Neural progenitor cell (in vitro differentiated cells): ENCODE data around the gene OR52N2. TPM values are rescaled to one million over a fixed set of nuclear protein-coding genes. Genes with fewer than 3 reads are reported as not detected.

Source experiments
- DNase-seq: peaks from one replicate; pipeline ENCODE4 v3.0.0-alpha.2; 2016; ENCODE audit warnings: low spot score
- H2AFZ ChIP-seq: fragments of 200-600 bp; sonication (generic); replicated peaks from 2 replicates; pipeline ENCODE4 v1.6.1; 2016; ENCODE audit warnings: antibody characterized with exemption
- H3F3A ChIP-seq: fragments of 200-600 bp; sonication (generic); 2 replicates; pipeline ENCODE4 v1.6.1; 2016; ENCODE audit warnings: antibody characterized with exemption, low read depth
- H3K27ac ChIP-seq: fragments of 200-600 bp; sonication (generic); 2 replicates; pipeline ENCODE4 v1.5.1; 2016; ENCODE audit warnings: mild to moderate bottlenecking
- H3K27me3 ChIP-seq: fragments of 200-600 bp; sonication (generic); 2 replicates; pipeline ENCODE4 v1.6.1; 2016; ENCODE audit warnings: mild to moderate bottlenecking, moderate library complexity
- H3K36me3 ChIP-seq: fragments of 200-600 bp; sonication (generic); 2 replicates; pipeline ENCODE4 v1.5.1; 2016
- H3K4me1 ChIP-seq: fragments of 200-600 bp; sonication (generic); 2 replicates; pipeline ENCODE4 v1.6.1; 2016; ENCODE audit warnings: mixed run types
- H3K4me2 ChIP-seq: fragments of 200-600 bp; sonication (generic); 2 replicates; pipeline ENCODE4 v1.6.1; 2016
- H3K4me3 ChIP-seq: fragments of 200-600 bp; sonication (generic); 2 replicates; pipeline ENCODE4 v1.5.1; 2016
- H3K79me2 ChIP-seq: fragments of 200-600 bp; sonication (generic); 2 replicates; pipeline ENCODE4 v1.6.1; 2016; ENCODE audit warnings: low read depth
- H3K9ac ChIP-seq: fragments of 200-600 bp; sonication (generic); 2 replicates; pipeline ENCODE4 v1.6.1; 2016
- H3K9me3 ChIP-seq: fragments of 200-600 bp; sonication (generic); 2 replicates; pipeline ENCODE4 v1.5.1; 2016; ENCODE audit warnings: low read depth
- H4K20me1 ChIP-seq: fragments of 200-600 bp; sonication (generic); 2 replicates; pipeline ENCODE4 v1.6.1; 2016; ENCODE audit warnings: low read depth
- H3K27ac Mint-ChIP-seq: 3 replicates; pipeline ENCODE4 v1.8.0; 2021; ENCODE audit warnings: mixed read lengths
- H3K27me3 Mint-ChIP-seq: 2 replicates; pipeline ENCODE4 v1.8.0; 2022; ENCODE audit warnings: low read depth, mild to moderate bottlenecking, inconsistent platforms, moderate library complexity, mixed read lengths; ENCODE audit not compliant: insufficient read depth
- H3K36me3 Mint-ChIP-seq: 3 replicates; pipeline ENCODE4 v1.8.0; 2021; ENCODE audit warnings: mixed read lengths
- H3K4me1 Mint-ChIP-seq: 3 replicates; pipeline ENCODE4 v1.8.0; 2021; ENCODE audit warnings: mixed read lengths
- H3K4me3 Mint-ChIP-seq: 3 replicates; pipeline ENCODE4 v1.8.0; 2021; ENCODE audit warnings: mild to moderate bottlenecking, moderate library complexity, mixed read lengths
- H3K9me3 Mint-ChIP-seq: 3 replicates; pipeline ENCODE4 v1.8.0; 2020; ENCODE audit warnings: mixed read lengths
- CTCF ChIP-seq: fragments of 200-600 bp; sonication (generic); IDR thresholded peaks from 2 replicates; pipeline ENCODE4 v1.5.1; 2017; ENCODE audit warnings: antibody characterized with exemption, mild to moderate bottlenecking
- EZH2 ChIP-seq: fragments of 200-600 bp; sonication (generic); IDR thresholded peaks from 2 replicates; pipeline ENCODE4 v1.6.1; 2017; ENCODE audit warnings: antibody characterized with exemption, mild to moderate bottlenecking, moderate library complexity
- EZH2phosphoT487 ChIP-seq: fragments of 200-600 bp; sonication (generic); IDR thresholded peaks from 2 replicates; pipeline ENCODE4 v1.6.1; 2017; ENCODE audit warnings: antibody characterized with exemption
- total RNA-seq: library from RNA; depleted of rRNA; stranded (reverse); fragments of >200 nt; gene quantifications from 2 replicates; pipeline ENCODE4 v1.2.3, GENCODE V29; 2015; ENCODE audit warnings: low replicate concordance

OR52N2 gene
- total RNA-seq, 1 donor from 2014 or later: not detected

GRCh38 chr11:5846701-5847100 is 38.0 kb downstream of the OR52N2 start:
- H3F3A ChIP-seq: no peaks in the 10 kb centered on the region
- no peaks in the 10 kb centered on the region for H3K9me3 ChIP-seq
- H3K27me3 ChIP-seq: no peaks in the 10 kb centered on the region
- no peaks in the 10 kb centered on the region for H3K36me3 ChIP-seq
- no peaks in the 10 kb centered on the region for H3K9me3 Mint-ChIP-seq
- no peaks in the 10 kb centered on the region for H3K4me1 ChIP-seq
- H3K4me3 Mint-ChIP-seq: no peak overlapping the region
- no peak overlapping the region for H3K9ac ChIP-seq
- no peaks in the 10 kb centered on the region for H3K79me2 ChIP-seq
- no peak for DNase-seq
- no peak overlapping the region for H3K27ac Mint-ChIP-seq
- H4K20me1 ChIP-seq: no peaks in the 10 kb centered on the region
- no peaks in the 10 kb centered on the region for H3K36me3 Mint-ChIP-seq
- no peak overlapping the region for H3K4me3 ChIP-seq
- TF ChIP-seq EZH2: no peak
- TF ChIP-seq CTCF: no peak
- TF ChIP-seq EZH2phosphoT487: no peak
- H3K4me1 Mint-ChIP-seq: no peaks in the 10 kb centered on the region
- no peak overlapping the region for H3K27ac ChIP-seq
- H3K4me2 ChIP-seq: no peak overlapping the region
- H3K27me3 Mint-ChIP-seq: peaks cover 2% of the 10 kb centered on the region
- H2AFZ ChIP-seq: no peak overlapping the region

GRCh38 chr11:5847711-5848110 is 39.0 kb downstream of the OR52N2 start:
- no peak overlapping the region for H3K27ac ChIP-seq
- no peak overlapping the region for H2AFZ ChIP-seq
- Mint-ChIP-seq H3K4me1 (no peaks in the 10 kb centered on the region), H3K27me3 (peaks cover 2% of the 10 kb centered on the region), H3K9me3 (no peaks in the 10 kb centered on the region), H3K36me3 (no peaks in the 10 kb centered on the region), H3K4me3 (no peak overlapping the region), H3K27ac (no peak overlapping the region)
- TF ChIP-seq EZH2phosphoT487: no peak
- TF ChIP-seq EZH2: no peak
- TF ChIP-seq CTCF: no peak
- no peak for DNase-seq
- H3K9me3 ChIP-seq: no peaks in the 10 kb centered on the region
- no peak overlapping the region for H3K4me2 ChIP-seq
- no peak overlapping the region for H3K9ac ChIP-seq
- H3F3A ChIP-seq: no peaks in the 10 kb centered on the region
- H3K79me2 ChIP-seq: no peaks in the 10 kb centered on the region
- H4K20me1 ChIP-seq: no peaks in the 10 kb centered on the region
- H3K4me1 ChIP-seq: no peaks in the 10 kb centered on the region
- no peak overlapping the region for H3K4me3 ChIP-seq
- no peaks in the 10 kb centered on the region for H3K36me3 ChIP-seq
- H3K27me3 ChIP-seq: no peaks in the 10 kb centered on the region

GRCh38 chr11:5851002-5851401 is 42.3 kb downstream of the OR52N2 start:
- Histone ChIP-seq H2AFZ (no peak overlapping the region), H3K9ac (no peak overlapping the region), H3F3A (no peaks in the 10 kb centered on the region), H4K20me1 (no peaks in the 10 kb centered on the region), H3K4me1 (no peaks in the 10 kb centered on the region), H3K4me2 (no peak overlapping the region), H3K4me3 (no peak overlapping the region), H3K79me2 (no peaks in the 10 kb centered on the region), H3K9me3 (no peaks in the 10 kb centered on the region), H3K27ac (no peak overlapping the region), H3K36me3 (no peaks in the 10 kb centered on the region), H3K27me3 (no peaks in the 10 kb centered on the region)
- Mint-ChIP-seq H3K27ac (no peak overlapping the region), H3K27me3 (peaks cover 2% of the 10 kb centered on the region), H3K9me3 (peaks cover 2% of the 10 kb centered on the region), H3K4me1 (no peaks in the 10 kb centered on the region), H3K4me3 (no peak overlapping the region), H3K36me3 (no peaks in the 10 kb centered on the region)
- TF ChIP-seq EZH2phosphoT487 (no peak), CTCF (no peak), EZH2 (no peak)
- no peak for DNase-seq
